Nephron progenitor cell (in vitro differentiated cells): Measurements from ENCODE around the gene KCNMB2.

Experiments
- DNase-seq: peaks from one replicate; pipeline ENCODE4 v3.0.0; 2021
- H3K27ac Mint-ChIP-seq: 2 replicates; pipeline ENCODE4 v1.8.0; 2021; ENCODE audit warnings: mild to moderate bottlenecking, moderate library complexity, mixed read lengths
- H3K27me3 Mint-ChIP-seq: 2 replicates; pipeline ENCODE4 v1.8.0; 2021; ENCODE audit warnings: mild to moderate bottlenecking, low read depth, mixed read lengths; ENCODE audit not compliant: poor library complexity
- H3K36me3 Mint-ChIP-seq: 2 replicates; pipeline ENCODE4 v1.8.0; 2021; ENCODE audit warnings: low read depth, mixed read lengths
- H3K4me1 Mint-ChIP-seq: 2 replicates; pipeline ENCODE4 v1.8.0; 2021; ENCODE audit warnings: mixed read lengths
- H3K4me3 Mint-ChIP-seq: 2 replicates; pipeline ENCODE4 v1.8.0; 2021; ENCODE audit warnings: mild to moderate bottlenecking, moderate library complexity, mixed read lengths
- H3K9me3 Mint-ChIP-seq: 2 replicates; pipeline ENCODE4 v1.8.0; 2021; ENCODE audit warnings: mild to moderate bottlenecking, moderate library complexity, mixed read lengths
- CTCF ChIP-seq: fragments of 200-600 bp; sonication (generic); IDR thresholded peaks from 2 replicates; pipeline ENCODE4 v1.5.0; 2021; ENCODE audit warnings: antibody characterized with exemption

The KCNMB2 gene

DNA sequence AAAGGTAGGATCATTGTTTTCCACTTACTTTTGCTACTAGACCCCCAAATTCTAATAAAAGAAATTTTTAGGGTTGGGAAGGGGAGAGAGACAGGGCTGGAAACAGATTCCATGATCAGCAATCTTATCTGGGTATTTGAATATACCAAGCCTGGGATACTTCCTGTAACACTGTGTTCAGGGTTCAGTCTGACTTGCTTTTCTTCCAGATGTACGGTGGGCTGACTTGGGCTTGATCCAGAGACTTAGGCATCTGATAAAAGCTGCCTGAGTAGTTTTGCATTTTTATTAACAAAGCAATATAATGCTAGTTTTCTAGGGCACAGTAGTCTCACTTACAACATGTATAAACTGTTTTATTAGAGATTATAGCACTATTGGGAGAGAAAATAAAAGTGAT lies 49.2 kb downstream of the KCNMB2 start:
- no peak for DNase-seq
- H3K9me3 Mint-ChIP-seq = peaks cover 13% of the 10 kb centered on the region
- H3K27me3 Mint-ChIP-seq = no peaks in the 10 kb centered on the region
- no peaks in the 10 kb centered on the region for H3K36me3 Mint-ChIP-seq
- no peak overlapping the region for H3K27ac Mint-ChIP-seq
- H3K4me1 Mint-ChIP-seq = peaks cover 5% of the 10 kb centered on the region
- no peak overlapping the region for H3K4me3 Mint-ChIP-seq
- TF ChIP-seq CTCF = no peak

- H3K4me3 Mint-ChIP-seq = no peak overlapping the region
- TF ChIP-seq CTCF = no peak
- DNase-seq = no peak
- H3K4me1 Mint-ChIP-seq = peaks cover 5% of the 10 kb centered on the region
- peaks cover 6% of the 10 kb centered on the region for H3K9me3 Mint-ChIP-seq
- no peaks in the 10 kb centered on the region for H3K27me3 Mint-ChIP-seq
- no peaks in the 10 kb centered on the region for H3K36me3 Mint-ChIP-seq
- H3K27ac Mint-ChIP-seq = no peak overlapping the region
These were observed 49.8 kb downstream of the KCNMB2 start for GRCh38 chr3:178586076-178586475.

DNA sequence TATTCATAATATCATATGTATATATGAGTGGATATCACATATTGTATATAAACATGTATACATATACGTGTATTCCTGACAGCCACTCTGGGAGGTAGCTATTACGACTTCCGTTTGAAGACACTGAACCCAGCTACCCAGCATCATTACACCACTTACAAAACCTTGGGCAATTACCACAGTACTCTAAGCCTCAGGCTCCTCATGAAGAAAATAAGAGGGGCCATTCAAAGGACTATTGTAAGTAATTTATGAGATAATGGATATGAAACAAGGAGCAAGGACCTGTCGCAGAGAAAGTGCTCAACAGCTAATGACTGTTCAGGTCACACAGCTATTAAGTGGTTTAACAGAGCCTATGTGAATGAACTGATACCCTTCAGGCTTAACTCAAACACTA lies 52.4 kb downstream of the KCNMB2 start:
- Mint-ChIP-seq H3K27ac (no peak overlapping the region), H3K4me3 (no peak overlapping the region), H3K36me3 (no peaks in the 10 kb centered on the region), H3K9me3 (no peaks in the 10 kb centered on the region), H3K4me1 (peaks cover 5% of the 10 kb centered on the region), H3K27me3 (no peaks in the 10 kb centered on the region)
- TF ChIP-seq CTCF = no peak
- no peak for DNase-seq

- Mint-ChIP-seq H3K27me3 (no peaks in the 10 kb centered on the region), H3K36me3 (no peaks in the 10 kb centered on the region)
- DNase-seq = no peak
These were observed 57.5 kb downstream of the KCNMB2 start for GRCh38 chr3:178593786-178594185.

DNA sequence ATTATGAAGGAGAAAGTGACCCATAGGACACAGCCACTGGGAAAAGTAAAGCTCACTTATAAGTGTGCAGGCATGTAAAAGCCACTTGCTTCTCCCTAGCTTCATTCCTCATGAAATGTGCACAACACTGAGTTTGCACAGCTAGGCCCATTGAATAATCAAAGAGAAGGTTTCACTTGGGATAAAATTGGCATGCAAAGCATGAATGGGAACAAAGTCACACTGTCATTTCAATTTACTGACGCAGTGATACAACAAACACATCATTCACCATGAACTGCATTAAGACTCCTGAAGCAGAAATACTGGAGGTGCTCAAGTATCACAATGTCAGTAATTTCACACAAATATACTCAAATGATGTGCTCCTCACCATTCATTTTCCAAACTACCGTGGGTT lies 61.1 kb downstream of the KCNMB2 start:
- Mint-ChIP-seq H3K4me1 (no peaks in the 10 kb centered on the region), H3K4me3 (no peak overlapping the region), H3K36me3 (no peaks in the 10 kb centered on the region), H3K27ac (no peak overlapping the region), H3K9me3 (no peaks in the 10 kb centered on the region), H3K27me3 (no peaks in the 10 kb centered on the region)
- no peak for TF ChIP-seq CTCF
- no peak for DNase-seq

More at GRCh38 chr3:178593786-178594185, 57.5 kb downstream of the KCNMB2 start:
- no peaks in the 10 kb centered on the region for H3K4me1 Mint-ChIP-seq
- no peaks in the 10 kb centered on the region for H3K9me3 Mint-ChIP-seq
- no peak overlapping the region for H3K27ac Mint-ChIP-seq
- TF ChIP-seq CTCF = no peak
- no peak overlapping the region for H3K4me3 Mint-ChIP-seq

GRCh38 chr3:178602856-178603255 lies 66.6 kb downstream of the KCNMB2 start:
- TF ChIP-seq CTCF = no peak
- peaks cover 7% of the 10 kb centered on the region for H3K4me1 Mint-ChIP-seq

More at GRCh38 chr3:178602856-178603255, 66.6 kb downstream of the KCNMB2 start:
- Mint-ChIP-seq H3K27me3 (no peaks in the 10 kb centered on the region), H3K36me3 (no peaks in the 10 kb centered on the region), H3K27ac (no peak overlapping the region), H3K9me3 (no peaks in the 10 kb centered on the region), H3K4me3 (no peak overlapping the region)
- no peak for DNase-seq
